Ishikawa (cell line): Measurements from ENCODE around the gene DICER1.

Source experiments
- CEBPB ChIP-seq: IDR thresholded peaks from 2 replicates; pipeline ENCODE4 v1.6.1; 2012
- CREB1 ChIP-seq: IDR thresholded peaks from 2 replicates; pipeline ENCODE4 v1.6.1; 2012; ENCODE audit warnings: low read depth
- EP300 ChIP-seq: IDR thresholded peaks from 2 replicates; pipeline ENCODE4 v1.6.1; 2012; ENCODE audit warnings: borderline replicate concordance
- FOXM1 ChIP-seq: IDR thresholded peaks from 2 replicates; pipeline ENCODE4 v1.6.1; 2012; ENCODE audit warnings: low read depth, borderline replicate concordance
- MAX ChIP-seq: IDR thresholded peaks from 2 replicates; pipeline ENCODE4 v1.6.1; 2012
- NFIC ChIP-seq: IDR thresholded peaks from 2 replicates; pipeline ENCODE4 v1.6.1; 2012
- REST ChIP-seq: IDR thresholded peaks from 2 replicates; pipeline ENCODE4 v1.6.1; 2012; ENCODE audit warnings: low read depth, mild to moderate bottlenecking
- TAF1 ChIP-seq: IDR thresholded peaks from 2 replicates; pipeline ENCODE4 v1.6.1; 2012; ENCODE audit warnings: low read depth, mild to moderate bottlenecking
- TEAD4 ChIP-seq: IDR thresholded peaks from 2 replicates; pipeline ENCODE4 v1.6.1; 2012
- YY1 ChIP-seq: IDR thresholded peaks from 2 replicates; pipeline ENCODE4 v1.6.1; 2012; ENCODE audit warnings: low read depth
- ZBTB7A ChIP-seq: IDR thresholded peaks from 2 replicates; pipeline ENCODE4 v1.6.1; 2012; ENCODE audit warnings: low read depth

DNA sequence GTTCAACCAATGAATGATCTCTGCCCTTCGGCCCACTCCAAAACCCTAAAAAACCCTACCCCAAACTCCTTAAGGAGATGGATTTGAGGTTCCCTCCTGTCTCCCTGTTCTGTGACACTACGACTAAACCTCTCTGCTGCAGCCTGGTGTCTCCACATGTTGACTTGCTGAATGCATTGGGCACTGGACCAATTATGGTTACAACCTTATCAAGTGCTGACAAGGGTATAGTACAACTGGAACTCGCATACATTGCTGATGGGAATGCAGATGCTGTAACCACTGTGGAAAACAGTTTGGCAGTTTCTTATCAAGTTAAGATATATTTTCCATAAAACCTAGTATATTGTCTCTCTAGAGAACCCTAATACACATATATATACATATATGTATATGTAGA is 6.3 kb upstream of the DICER1 start:
- no peak for TF ChIP-seq TEAD4
- no peak for TF ChIP-seq CEBPB
- TF ChIP-seq EP300, result no peak
- TF ChIP-seq FOXM1, result no peak
- TF ChIP-seq MAX, result no peak
- no peak for TF ChIP-seq CREB1
- TF ChIP-seq REST, result no peak
- TF ChIP-seq ZBTB7A, result no peak
- TF ChIP-seq YY1, result no peak
- no peak for TF ChIP-seq TAF1
- no peak for TF ChIP-seq NFIC
